CD14-positive monocyte (primary cell): ENCODE results near the gene MSANTD1. TPM values are rescaled to one million over a fixed set of nuclear protein-coding genes. Genes with fewer than 3 reads are reported as not detected.
A peak's percentile ranks its signal among the peaks of the same experiment; 100 is the strongest.

Source experiments
- DNase-seq, 3 donors: peaks; one replicate each; pipeline ENCODE4 v3.0.0-alpha.2; 2011 to 2022
- H2AFZ ChIP-seq: 2 replicates; pipeline ENCODE4 v1.6.0; 2012; ENCODE audit warnings: mild to moderate bottlenecking, low read depth, low read length, inconsistent platforms; ENCODE audit not compliant: insufficient read depth, poor library complexity, severe bottlenecking
- H3K27ac ChIP-seq, 2 donors: 1 replicate in 1 of 2; 2 replicates in 1 of 2; pipeline ENCODE4 v1.5.1; 2012 to 2013; ENCODE audit warnings: low read length in 2 of 2, control low read depth in 1 of 2, inconsistent platforms in 1 of 2, low read depth in 1 of 2, mild to moderate bottlenecking in 1 of 2
- H3K27me3 ChIP-seq, 2 donors: one replicate each; pipeline versions ENCODE4 v1.6.0 to v1.6.1; 2011 to 2013; ENCODE audit warnings: low read length in 2 of 2; ENCODE audit not compliant: control insufficient read depth in 2 of 2, insufficient read depth in 2 of 2
- H3K36me3 ChIP-seq, 2 donors: replicated peaks in 1 of 2; 1 replicate in 1 of 2; 2 replicates in 1 of 2; pipeline versions ENCODE4 v1.5.1 to v1.6.1; 2012 to 2013; ENCODE audit warnings: low read length in 2 of 2, control low read depth in 1 of 2, inconsistent platforms in 1 of 2, mild to moderate bottlenecking in 1 of 2; ENCODE audit not compliant: insufficient read depth in 2 of 2, control insufficient read depth in 1 of 2
- H3K4me1 ChIP-seq, 2 donors: 1 replicate in 1 of 2; 2 replicates in 1 of 2; pipeline versions ENCODE4 v1.5.1 to v1.6.1; 2012 to 2013; ENCODE audit warnings: low read length in 2 of 2, control low read depth in 1 of 2, inconsistent platforms in 1 of 2, mild to moderate bottlenecking in 1 of 2, moderate library complexity in 1 of 2; ENCODE audit not compliant: insufficient read depth in 2 of 2, control insufficient read depth in 1 of 2
- H3K4me2 ChIP-seq: replicated peaks from 2 replicates; pipeline ENCODE3; 2012; ENCODE audit warnings: low read length, moderate library complexity, mild to moderate bottlenecking; ENCODE audit not compliant: poor library complexity, severe bottlenecking; ENCODE audit errors: extremely low read depth
- H3K4me3 ChIP-seq, 3 experiments: fragments of 200-600 bp in 1 of 3; sonication (generic) in 1 of 3; replicated peaks in 1 of 3; 1 replicate in 2 of 3; 2 replicates in 1 of 3; pipeline ENCODE4 v1.5.1; 2011 to 2013; ENCODE audit warnings: low read length in 3 of 3, mild to moderate bottlenecking in 3 of 3, control low read depth in 2 of 3, low read depth in 2 of 3, inconsistent platforms in 1 of 3, moderate library complexity in 1 of 3
- H3K79me2 ChIP-seq: 2 replicates; pipeline ENCODE4 v1.6.0; 2012; ENCODE audit warnings: mild to moderate bottlenecking, control low read depth, inconsistent platforms, low read length, moderate library complexity; ENCODE audit not compliant: insufficient read depth
- H3K9ac ChIP-seq: 2 replicates; pipeline ENCODE4 v1.6.0; 2017; ENCODE audit warnings: low read length, mild to moderate bottlenecking; ENCODE audit not compliant: insufficient read depth, poor library complexity, severe bottlenecking
- H3K9me3 ChIP-seq, 2 donors: replicated peaks in 1 of 2; 1 replicate in 1 of 2; 2 replicates in 1 of 2; pipeline versions ENCODE4 v1.5.1 to v1.6.1; 2012 to 2013; ENCODE audit warnings: low read length in 2 of 2, control low read depth in 1 of 2; ENCODE audit not compliant: control insufficient read depth in 1 of 2, insufficient read depth in 1 of 2
- H4K20me1 ChIP-seq: 2 replicates; pipeline ENCODE4 v1.6.0; 2012; ENCODE audit warnings: mild to moderate bottlenecking, low read length, control low read depth, moderate library complexity; ENCODE audit not compliant: insufficient read depth
- H3K27ac Mint-ChIP-seq, 7 donors: one replicate each; pipeline ENCODE4 v1.8.0; 2020; ENCODE audit warnings: mild to moderate bottlenecking in 7 of 7, mixed read lengths in 7 of 7, moderate library complexity in 6 of 7, inconsistent platforms in 2 of 7
- H3K27me3 Mint-ChIP-seq, 3 donors: one replicate each; pipeline ENCODE4 v1.8.0; 2021 to 2022; ENCODE audit warnings: low read depth in 3 of 3, mild to moderate bottlenecking in 3 of 3, mixed read lengths in 3 of 3, moderate library complexity in 3 of 3, inconsistent platforms in 1 of 3
- H3K36me3 Mint-ChIP-seq, 2 donors: one replicate each; pipeline ENCODE4 v1.8.0; 2020; ENCODE audit warnings: mixed read lengths in 2 of 2, inconsistent platforms in 1 of 2, mild to moderate bottlenecking in 1 of 2
- H3K4me1 Mint-ChIP-seq: one replicate; pipeline ENCODE4 v1.8.0; 2020; ENCODE audit warnings: mild to moderate bottlenecking, mixed read lengths
- H3K4me3 Mint-ChIP-seq, 2 donors: one replicate each; pipeline ENCODE4 v1.8.0; 2020; ENCODE audit warnings: mild to moderate bottlenecking in 2 of 2, mixed read lengths in 2 of 2, moderate library complexity in 1 of 2
- H3K9me3 Mint-ChIP-seq, 7 donors: one replicate each; pipeline ENCODE4 v1.8.0; 2020 to 2022; ENCODE audit warnings: mixed read lengths in 7 of 7, mild to moderate bottlenecking in 6 of 7, moderate library complexity in 6 of 7, inconsistent platforms in 2 of 7
- CTCF ChIP-seq: fragments of 200-600 bp; IDR thresholded peaks from one replicate; pipeline ENCODE4 v1.8.0; 2022; ENCODE audit warnings: antibody characterized with exemption, mild to moderate bottlenecking
- WGBS: methylation state at CpG from one replicate; pipeline ENCODE4 v1.1.5; 2013; ENCODE audit warnings: missing lambda C conversion rate; ENCODE audit not compliant: insufficient coverage; 5-methylcytosine and 5-hydroxymethylcytosine counted together
- intact Hi-C, 2 donors: fragments of 100-400 bp; cut with micrococcal nuclease; formaldehyde crosslinking; loops; one replicate each; pipeline versions ENCODE4 v1.15.0 to v1.15.1; 2023
- polyA plus RNA-seq, 3 donors: library from polyadenylated mRNA; depleted of rRNA in 1 of 3; unstranded in 2 of 3; stranded (reverse) in 1 of 3; fragments of 300-500 nt in 2 of 3; fragments of >200 nt in 1 of 3; fragmentation: Illumina TruSeq in 2 of 3; gene quantifications; 1 replicate in 2 of 3; 2 replicates in 1 of 3; pipeline ENCODE4 v1.2.3, GENCODE V29; 2012 to 2021

Gene MSANTD1
- polyA plus RNA-seq, 3 donors: 0.52 TPM; not detected in 2

GRCh38 chr4:3246458-3247398 is 2.2 kb upstream of the MSANTD1 start:
- H3K27me3 ChIP-seq: no peaks in the 10 kb centered on the region
- H3K27ac ChIP-seq: no peak overlapping the region
- Mint-ChIP-seq H3K27me3 (no peaks in the 10 kb centered on the region), H3K9me3 (no peaks in the 10 kb centered on the region), H3K4me1 (peaks cover 5% of the 10 kb centered on the region), H3K36me3 (peaks cover 19 to 20% of the 10 kb centered on the region in 2 donors), H3K27ac (peak overlapping the region in 2 of 7 donors; percentile 37 to 59), H3K4me3 (no peak overlapping the region)
- DNase-seq: no peak
- intact Hi-C loops: no loop called here
- H3K4me1 ChIP-seq: no peaks in the 10 kb centered on the region
- 82% methylated on average over 16 of the region's 16 CpGs for WGBS
- H3K9ac ChIP-seq: no peak overlapping the region
- H3K4me2 ChIP-seq: no peak overlapping the region
- no peak overlapping the region for H3K4me3 ChIP-seq
- TF ChIP-seq CTCF: peak; percentile 24
- no peak overlapping the region for H2AFZ ChIP-seq
- H3K79me2 ChIP-seq: no peaks in the 10 kb centered on the region
- H3K36me3 ChIP-seq: peaks cover 3 to 23% of the 10 kb centered on the region in 2 donors
- no peaks in the 10 kb centered on the region for H4K20me1 ChIP-seq
- H3K9me3 ChIP-seq: no peaks in the 10 kb centered on the region

GRCh38 chr4:3247399-3248177 is 1.4 kb upstream of the MSANTD1 start:
- H3K4me1 ChIP-seq: no peaks in the 10 kb centered on the region
- no peaks in the 10 kb centered on the region for H3K9me3 Mint-ChIP-seq
- no peak overlapping the region for H3K4me3 ChIP-seq
- no peaks in the 10 kb centered on the region for H3K27me3 Mint-ChIP-seq
- H3K9ac ChIP-seq: no peak overlapping the region
- intact Hi-C loops: no loop called here
- no peaks in the 10 kb centered on the region for H3K79me2 ChIP-seq
- over 99% methylated on average over 18 of the region's 21 CpGs for WGBS
- H3K27ac Mint-ChIP-seq: no peak overlapping the region
- no peak overlapping the region for H3K4me2 ChIP-seq
- no peak overlapping the region for H3K4me3 Mint-ChIP-seq
- no peaks in the 10 kb centered on the region for H3K9me3 ChIP-seq
- peaks cover 0 to 15% of the 10 kb centered on the region in 2 donors for H3K36me3 ChIP-seq
- TF ChIP-seq CTCF: no peak
- no peak overlapping the region for H3K27ac ChIP-seq
- H3K27me3 ChIP-seq: no peaks in the 10 kb centered on the region
- H4K20me1 ChIP-seq: no peaks in the 10 kb centered on the region
- H3K4me1 Mint-ChIP-seq: peaks cover 5% of the 10 kb centered on the region
- peaks cover 11% of the 10 kb centered on the region in 2 donors for H3K36me3 Mint-ChIP-seq
- no peak for DNase-seq
- H2AFZ ChIP-seq: no peak overlapping the region
